HL-60 (cell line): ENCODE results near the gene COX6B2.

Experiments
- CTCF ChIP-seq: IDR thresholded peaks from one replicate; pipeline ENCODE4 v1.5.1; 2011; ENCODE audit warnings: low read length, control low read depth, inconsistent platforms; ENCODE audit not compliant: insufficient read depth
- GABPA ChIP-seq: IDR thresholded peaks from 2 replicates; pipeline ENCODE4 v1.6.1; 2012; ENCODE audit warnings: low read depth
- POLR2AphosphoS5 ChIP-seq: IDR thresholded peaks from 2 replicates; pipeline ENCODE4 v1.6.1; 2012; ENCODE audit warnings: low read depth
- SPI1 ChIP-seq: IDR thresholded peaks from 2 replicates; pipeline ENCODE4 v1.6.1; 2012; ENCODE audit warnings: low read depth, mild to moderate bottlenecking, borderline replicate concordance

- TF ChIP-seq CTCF (no peak), POLR2AphosphoS5 (no peak), SPI1 (no peak), GABPA (no peak)
These were observed 48.4 kb downstream of the COX6B2 start for GRCh38 chr19:55305983-55306562.
